HL-60 (cell line): Measurements from ENCODE around the gene SFTPB.

Source experiments
- CTCF ChIP-seq: IDR thresholded peaks from one replicate; pipeline ENCODE4 v1.5.1; 2011; ENCODE audit warnings: low read length, control low read depth, inconsistent platforms; ENCODE audit not compliant: insufficient read depth
- GABPA ChIP-seq: IDR thresholded peaks from 2 replicates; pipeline ENCODE4 v1.6.1; 2012; ENCODE audit warnings: low read depth
- POLR2AphosphoS5 ChIP-seq: IDR thresholded peaks from 2 replicates; pipeline ENCODE4 v1.6.1; 2012; ENCODE audit warnings: low read depth
- REST ChIP-seq: IDR thresholded peaks from 2 replicates; pipeline ENCODE4 v1.6.1; 2012; ENCODE audit warnings: low read depth; ENCODE audit not compliant: insufficient replicate concordance
- SPI1 ChIP-seq: IDR thresholded peaks from 2 replicates; pipeline ENCODE4 v1.6.1; 2012; ENCODE audit warnings: low read depth, mild to moderate bottlenecking, borderline replicate concordance

GRCh38 chr2:85695121-85695520, 27.1 kb upstream of the SFTPB start:
- TF ChIP-seq CTCF, result no peak
- no peak for TF ChIP-seq REST
- TF ChIP-seq POLR2AphosphoS5, result no peak
- TF ChIP-seq SPI1, result no peak
- no peak for TF ChIP-seq GABPA
